HCEC 1CT (cell line): Measurements from ENCODE around the gene LPCAT1.
A peak's percentile ranks its signal among the peaks of the same experiment; 100 is the strongest.
"Not testable (repeated sequence)": the region's sequence is repeated elsewhere in the genome, so short reads cannot be mapped to it uniquely, and the experiment has no call there.

ENCODE experiments used
- DNase-seq: peaks from one replicate; pipeline ENCODE4 v3.0.0-alpha.2; 2017

The LPCAT1 gene

DNA sequence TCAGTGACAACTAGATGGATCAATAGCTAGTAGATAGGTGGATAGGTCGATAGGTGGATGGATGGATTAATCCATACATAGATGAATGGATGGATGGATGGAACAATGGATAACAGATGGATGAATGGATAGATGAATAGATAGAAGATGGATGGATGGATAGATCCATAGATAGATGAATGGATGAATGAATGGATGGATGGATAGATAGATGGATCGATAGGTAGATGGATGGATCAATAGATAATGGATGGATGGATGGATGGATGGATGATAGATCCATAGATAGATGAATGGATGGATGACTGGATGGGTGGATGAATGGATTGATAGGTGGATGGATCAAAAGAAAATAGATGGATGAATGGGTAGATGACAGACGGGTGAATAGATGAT, 83.7 kb downstream of the LPCAT1 start:
- DNase-seq, result no peak

GRCh38 chr5:1439388-1440097, 84.2 kb downstream of the LPCAT1 start:
- DNase-seq, result no peak

DNA sequence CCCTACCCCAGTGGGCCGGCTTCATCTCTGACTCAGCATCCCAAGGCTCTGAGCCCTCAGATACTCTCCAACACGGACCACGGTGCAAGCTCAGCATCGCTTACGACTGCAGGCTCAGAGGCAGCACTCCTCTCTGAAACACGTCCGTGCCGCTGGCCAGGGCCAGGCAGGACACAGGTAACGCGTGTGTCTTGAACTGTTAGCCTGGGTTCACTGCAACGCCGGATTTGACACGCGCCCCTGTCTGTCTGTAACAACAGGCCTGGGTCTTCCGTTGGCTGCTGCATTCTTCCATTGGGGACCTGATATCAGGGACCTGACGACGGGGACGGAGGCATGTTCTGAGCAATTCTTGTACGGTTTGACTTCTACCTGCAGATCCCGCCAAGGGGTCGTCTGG, 84.9 kb downstream of the LPCAT1 start:
- no peak for DNase-seq

DNA sequence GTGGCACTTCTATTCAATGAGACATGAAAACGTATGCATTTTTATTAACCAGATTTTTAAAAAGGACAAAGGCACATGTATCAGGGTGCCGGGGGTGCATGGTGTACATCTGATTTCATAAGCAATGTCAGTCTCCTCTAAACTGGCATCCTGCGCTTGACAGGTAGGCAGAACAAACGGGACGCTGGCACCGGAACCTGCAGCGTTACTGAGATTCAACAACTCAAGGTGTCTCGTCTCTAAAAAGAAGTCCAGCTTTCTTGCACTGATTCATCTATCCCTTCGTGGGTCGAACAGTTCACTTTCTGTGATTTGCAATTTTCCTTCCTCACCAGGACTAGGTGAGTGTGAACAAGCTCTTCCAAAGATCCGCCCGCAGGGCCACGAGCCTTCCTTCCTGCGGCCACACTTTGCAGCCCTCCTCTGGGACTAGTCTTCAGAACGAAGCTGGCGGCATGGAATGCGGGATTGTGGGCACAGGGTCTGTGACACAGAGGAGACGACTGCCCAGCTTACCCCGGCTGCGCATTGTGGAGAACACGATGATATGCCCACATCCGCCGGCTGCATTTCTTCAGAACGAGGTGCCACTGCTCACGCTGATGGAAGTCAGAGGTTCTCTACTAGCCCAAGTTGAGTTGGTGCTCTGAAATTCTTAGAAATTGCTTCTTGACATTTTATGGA, 85.7 kb downstream of the LPCAT1 start:
- no peak for DNase-seq

DNA sequence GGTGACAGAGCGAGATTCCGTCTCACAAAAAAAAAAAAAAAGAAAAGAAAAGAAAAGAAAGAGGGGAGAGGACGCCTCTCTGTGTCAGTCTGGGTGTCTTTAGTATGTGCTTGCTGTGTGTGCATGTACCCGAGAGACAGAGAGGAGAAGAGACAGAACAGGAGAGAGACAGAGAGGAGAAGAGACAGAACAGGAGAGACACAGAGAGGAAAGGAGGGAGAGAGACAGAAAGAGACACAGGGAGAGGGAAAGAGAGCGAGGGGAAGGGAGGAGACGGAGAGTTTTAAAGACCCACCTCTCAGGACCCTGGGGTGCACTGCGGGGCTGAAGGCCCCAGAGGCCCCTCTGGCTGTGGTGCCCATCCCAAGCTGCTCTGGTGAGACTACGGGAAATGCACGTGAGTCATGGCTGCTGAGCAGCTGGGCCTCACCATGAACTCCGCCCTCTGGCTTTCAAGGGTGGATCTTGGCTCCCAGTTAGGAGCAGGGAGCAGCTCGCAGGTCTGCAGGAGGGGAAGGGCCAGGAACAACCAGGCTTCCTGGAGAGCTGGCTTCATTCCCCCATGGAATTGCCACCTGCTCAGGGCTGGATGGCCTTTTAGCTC, 86.4 kb downstream of the LPCAT1 start:
- peak; percentile 59 for DNase-seq

DNA sequence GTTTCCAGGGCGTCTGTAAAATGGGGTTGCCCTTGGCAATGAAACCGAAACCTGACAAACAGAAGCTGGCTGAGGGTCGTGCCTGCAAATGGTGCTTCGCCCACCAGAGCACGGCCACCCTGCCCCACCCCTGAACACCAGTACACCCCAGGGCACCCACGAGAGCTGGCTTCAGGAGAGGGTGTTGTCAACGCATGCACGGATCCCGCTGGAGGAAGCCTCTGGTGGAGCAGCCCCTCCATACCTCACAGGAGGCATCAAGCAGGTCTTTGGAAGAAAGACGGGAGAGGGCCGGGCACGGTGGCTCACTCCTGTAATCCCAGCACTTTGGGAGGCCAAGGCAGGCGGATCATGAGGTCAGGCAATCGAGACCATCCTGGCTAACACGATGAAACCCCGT, 87.1 kb downstream of the LPCAT1 start:
- no peak for DNase-seq

DNA sequence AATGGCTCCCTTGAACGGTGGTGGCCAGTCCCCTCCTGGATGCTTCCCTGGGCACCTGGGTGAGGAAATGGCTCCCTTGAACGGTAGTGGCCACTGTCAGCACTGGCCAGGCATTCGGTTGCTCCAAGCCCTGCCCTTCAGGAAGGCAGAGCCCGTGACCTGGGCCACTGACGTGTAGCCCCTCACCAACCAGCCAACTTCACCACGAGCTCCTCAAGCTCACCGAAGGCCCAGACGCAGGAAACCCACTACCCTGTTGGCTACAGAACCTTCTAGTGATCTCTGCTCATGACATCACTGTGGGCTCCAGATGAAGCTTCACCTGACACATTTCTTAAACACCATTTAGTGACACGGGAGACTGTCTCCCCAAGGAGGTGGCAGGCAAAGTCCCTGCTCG, 87.7 kb downstream of the LPCAT1 start:
- no peak for DNase-seq

GRCh38 chr5:1435369-1435768, 88.4 kb downstream of the LPCAT1 start:
- no peak for DNase-seq

- no peak for DNase-seq
These were observed 91.5 kb downstream of the LPCAT1 start for GRCh38 chr5:1432296-1432695.

DNA sequence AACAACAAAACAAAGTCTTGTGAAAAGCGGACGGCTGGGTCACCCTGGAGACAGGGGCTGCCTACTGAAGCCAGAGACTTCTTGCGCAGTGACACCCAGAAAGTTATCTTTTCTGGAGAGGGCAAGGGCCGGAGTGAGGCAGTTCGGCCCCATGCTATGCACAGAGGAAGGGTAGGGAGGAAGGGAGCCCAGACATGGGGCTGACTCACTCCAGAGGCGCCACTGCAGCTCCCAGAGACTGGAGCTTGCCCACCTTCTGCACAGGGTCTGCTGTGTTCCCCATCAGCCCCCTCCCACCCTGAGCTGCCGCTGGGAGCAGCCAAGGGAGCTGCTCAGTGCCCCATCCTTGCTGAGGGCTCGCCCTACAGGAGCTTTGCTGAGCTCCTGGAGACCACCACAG, 91.9 kb downstream of the LPCAT1 start:
- DNase-seq, result no peak

GRCh38 chr5:1431021-1431811, 92.5 kb downstream of the LPCAT1 start:
- no peak for DNase-seq

DNA sequence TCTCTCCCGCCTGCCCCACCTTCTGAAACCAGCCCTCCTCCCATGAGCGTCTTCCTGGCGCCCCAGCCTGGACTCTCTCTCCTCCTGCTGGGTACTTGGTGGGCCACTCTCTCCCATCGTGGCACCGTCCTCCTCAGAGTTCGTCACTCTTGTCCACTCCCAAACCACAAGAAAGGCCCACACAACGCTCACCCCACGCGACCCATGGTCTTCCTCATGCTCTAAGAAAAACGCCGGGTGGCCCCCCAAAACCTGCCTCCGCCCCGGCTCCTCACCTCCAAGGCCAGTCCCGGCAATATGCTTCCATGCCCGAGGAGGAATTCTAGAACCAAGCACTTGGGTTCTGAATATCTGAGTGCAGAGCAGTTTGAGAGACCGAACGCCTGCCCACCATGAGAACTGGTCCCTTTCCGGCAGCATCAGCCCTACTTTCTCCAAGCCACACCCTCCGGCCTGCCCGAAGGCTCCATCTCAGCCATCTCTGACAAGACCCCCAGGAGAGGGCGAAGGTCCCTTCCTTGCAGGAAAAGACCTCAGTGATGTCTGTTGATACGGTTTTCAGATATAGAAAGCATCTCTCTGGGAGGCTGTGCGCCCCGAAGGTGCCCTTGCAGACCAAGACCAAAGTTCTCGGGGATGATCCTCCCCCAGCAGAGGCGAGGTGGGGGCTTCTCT, 93.5 kb downstream of the LPCAT1 start:
- DNase-seq, result no peak

DNA sequence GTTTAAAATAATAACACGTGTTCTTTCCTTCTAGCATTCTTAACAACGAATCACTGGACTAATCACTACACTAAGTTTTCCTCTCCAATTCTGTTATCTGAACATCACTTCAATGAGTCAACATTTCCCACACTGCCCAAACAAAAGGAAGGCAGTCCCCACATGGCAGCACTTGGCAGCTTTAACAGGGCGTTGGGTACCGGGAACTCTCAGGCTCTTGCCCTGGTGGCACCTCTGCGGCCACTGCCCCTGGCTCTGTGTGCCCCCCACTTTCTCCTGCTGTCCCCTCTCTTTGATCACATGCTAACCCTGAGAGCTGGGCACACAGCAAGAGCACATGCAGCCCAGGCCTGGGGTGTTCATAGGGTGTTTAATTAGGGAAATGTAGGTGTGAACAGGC, 94.3 kb downstream of the LPCAT1 start:
- no peak for DNase-seq

DNA sequence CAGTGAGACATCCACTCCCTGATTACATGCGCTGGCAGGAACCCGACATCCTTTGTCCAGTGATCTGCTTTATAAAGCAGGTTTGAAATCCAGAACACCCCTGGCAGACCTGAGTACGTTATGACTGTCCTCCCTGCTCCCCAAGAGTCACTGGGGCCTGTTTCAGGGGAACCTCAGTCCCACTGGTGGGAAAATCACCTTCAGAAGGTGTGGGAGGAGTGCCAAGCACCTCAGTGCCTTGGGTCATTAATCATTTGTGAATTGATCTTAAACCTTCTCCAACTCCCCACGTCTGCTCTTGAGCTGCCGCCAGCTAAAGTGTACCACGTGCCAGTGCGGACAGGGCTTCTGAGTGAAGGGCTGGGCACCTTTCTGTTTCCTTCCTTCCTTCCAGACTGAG, 94.7 kb downstream of the LPCAT1 start:
- DNase-seq, result no peak

GRCh38 chr5:1428107-1428506, 95.7 kb downstream of the LPCAT1 start:
- DNase-seq, result no peak

DNA sequence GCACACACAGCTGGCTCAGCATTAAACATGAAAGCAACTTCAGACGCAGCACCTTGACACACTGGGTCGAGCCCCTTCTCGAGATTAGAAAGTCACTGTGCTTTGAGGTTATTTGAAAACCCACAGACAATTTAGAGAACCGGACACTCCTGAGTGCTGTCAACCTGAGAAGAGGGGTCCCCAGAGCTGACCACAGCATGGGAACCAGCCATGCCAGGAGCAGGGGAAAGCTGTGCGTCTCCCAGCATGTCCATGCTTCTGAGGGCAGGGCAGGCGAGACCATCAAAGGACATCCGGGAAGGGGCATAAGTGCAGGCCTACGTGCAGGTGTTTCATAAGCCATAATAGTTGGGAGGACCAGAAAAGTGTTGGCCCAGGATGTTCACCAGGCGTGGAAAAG, 99.0 kb downstream of the LPCAT1 start:
- no peak for DNase-seq

DNA sequence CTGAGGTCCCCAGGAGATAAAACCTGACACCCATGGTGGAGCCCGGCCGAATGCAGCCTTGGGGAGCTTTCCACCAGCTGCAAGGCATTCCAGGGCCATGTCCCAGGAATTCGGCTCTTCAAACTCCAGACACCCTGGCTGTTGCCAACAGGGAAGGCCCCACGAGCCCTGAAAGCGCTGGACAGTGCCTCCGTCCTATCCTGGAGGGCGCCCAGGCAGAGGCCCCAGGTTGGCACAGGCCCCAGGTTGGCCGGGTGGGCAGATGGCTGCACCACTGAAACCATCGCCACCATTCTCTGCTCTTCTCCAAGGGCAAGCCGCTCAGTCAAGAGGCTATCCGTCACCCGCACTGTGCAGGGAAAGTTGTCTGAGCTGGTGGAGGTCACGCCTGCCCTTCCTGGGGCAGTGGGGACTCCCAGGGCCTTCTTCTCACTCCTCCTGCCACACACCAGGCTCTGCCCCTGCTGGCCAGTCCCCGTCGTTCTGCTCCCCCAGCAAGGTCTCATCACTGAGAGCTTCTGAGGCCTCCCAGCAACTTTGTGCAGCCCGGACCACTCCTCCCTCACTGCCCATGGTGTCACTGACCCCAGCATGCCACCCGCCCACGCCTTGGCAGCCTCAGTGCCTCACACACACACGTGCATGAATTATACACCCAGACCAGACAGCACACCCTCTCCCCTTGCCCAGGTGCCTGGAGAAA, 99.7 kb downstream of the LPCAT1 start:
- DNase-seq, result no peak

- DNase-seq, result not testable (repeated sequence)
These were observed 101.2 kb downstream of the LPCAT1 start for GRCh38 chr5:1422522-1422921.

DNA sequence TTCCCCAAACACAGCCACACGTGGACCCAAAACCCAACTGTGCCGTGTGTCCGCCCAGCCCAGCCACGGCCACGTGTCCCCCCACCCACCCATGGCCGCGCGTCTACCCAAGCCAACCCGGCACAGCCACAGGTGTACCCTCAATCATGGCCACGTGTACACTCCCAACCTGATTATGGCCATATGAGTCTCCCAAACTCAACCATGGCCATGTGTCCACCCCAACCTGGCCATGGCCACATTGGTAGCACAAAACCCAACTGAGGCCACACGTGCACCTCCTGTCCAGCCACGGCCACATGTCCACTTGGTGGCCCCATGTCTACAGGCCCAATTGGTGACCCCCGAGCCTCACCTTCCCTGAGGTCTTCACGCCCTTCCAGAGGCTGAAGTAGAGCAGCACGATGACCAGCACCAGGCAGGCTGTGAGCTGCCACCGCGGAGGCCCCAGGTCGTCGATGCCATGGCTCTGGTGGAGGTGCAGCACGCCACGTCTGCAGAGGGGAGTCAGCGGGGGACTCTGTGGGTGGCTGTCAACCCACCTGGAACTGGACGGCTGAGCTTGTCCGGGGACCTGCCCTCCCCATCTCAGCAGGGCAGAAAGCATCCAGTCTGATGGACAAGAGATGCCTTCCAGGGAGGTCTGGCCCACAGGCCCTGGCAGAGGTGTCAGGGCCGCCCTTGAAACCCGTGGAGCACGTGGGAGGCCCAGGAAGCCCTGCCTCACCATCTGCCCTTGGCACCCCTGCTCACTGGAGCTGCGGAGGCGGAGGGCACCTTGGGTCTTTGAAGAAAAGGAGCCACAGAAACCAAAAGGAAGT, 102.0 kb downstream of the LPCAT1 start:
- no peak for DNase-seq

GRCh38 chr5:1420211-1421195, 103.3 kb downstream of the LPCAT1 start:
- no peak for DNase-seq
